A673 (cell line): ENCODE results near the gene LITAF. TPM values are rescaled to one million over a fixed set of nuclear protein-coding genes. Genes with fewer than 3 reads are reported as not detected.

Source experiments
- BruUV-seq: library from RNA; stranded (reverse); fragments of 400-500 nt; replicated peaks from 2 replicates; lab custom pipeline; 2021; lab: Mats Ljungman, UMichigan
- CTCF ChIA-PET: fragments of 300-600 bp; sonication (Branson Sonifier 250); formaldehyde crosslinking; loops from one replicate; lab custom pipeline; 2022; ENCODE audit warnings: antibody characterized with exemption; lab: Charles Lee
- POLR2A ChIA-PET: fragments of 300-600 bp; sonication (Branson Sonifier 250); formaldehyde crosslinking; loops from one replicate; lab custom pipeline; 2022; ENCODE audit warnings: antibody characterized with exemption; ENCODE audit not compliant: low non-redundant PET; lab: Charles Lee
- DNase-seq: peaks from one replicate; pipeline ENCODE4 v3.0.0-alpha.2; 2015; ENCODE audit warnings: low spot score
- H3K27ac ChIP-seq: fragments of 200-600 bp; sonication (generic); 2 replicates; pipeline ENCODE4 v1.5.1; 2016; ENCODE audit warnings: mixed run types, low read depth, mild to moderate bottlenecking, mixed read lengths, antibody characterized with exemption, low read length; ENCODE audit not compliant: poor library complexity, severe bottlenecking
- H3K27me3 ChIP-seq: fragments of 200-600 bp; sonication (generic); replicated peaks from 2 replicates; pipeline ENCODE4 v1.6.1; 2017; ENCODE audit warnings: mixed run types, low read depth, mild to moderate bottlenecking, mixed read lengths, antibody characterized with exemption, low read length; ENCODE audit not compliant: insufficient read depth, poor library complexity
- H3K36me3 ChIP-seq: fragments of 200-600 bp; sonication (generic); 2 replicates; pipeline ENCODE4 v1.6.1; 2016; ENCODE audit warnings: mixed run types, mild to moderate bottlenecking, mixed read lengths, antibody characterized with exemption, low read length; ENCODE audit not compliant: insufficient read depth, poor library complexity, severe bottlenecking
- H3K4me1 ChIP-seq: fragments of 200-600 bp; sonication (generic); 2 replicates; pipeline ENCODE4 v1.6.1; 2017; ENCODE audit warnings: mixed run types, mild to moderate bottlenecking, mixed read lengths, antibody characterized with exemption, low read length; ENCODE audit not compliant: insufficient read depth, poor library complexity, severe bottlenecking
- H3K4me3 ChIP-seq: fragments of 200-600 bp; sonication (generic); 2 replicates; pipeline ENCODE4 v1.5.1; 2016; ENCODE audit warnings: low read depth, mixed run types, mild to moderate bottlenecking, mixed read lengths, low read length; ENCODE audit not compliant: poor library complexity, severe bottlenecking
- H3K9me3 ChIP-seq: fragments of 200-600 bp; sonication (generic); 2 replicates; pipeline ENCODE4 v1.6.1; 2016; ENCODE audit warnings: mixed run types, low read depth, mild to moderate bottlenecking, mixed read lengths, antibody characterized with exemption, low read length; ENCODE audit not compliant: poor library complexity, severe bottlenecking
- CTCF ChIP-seq: fragments of 300-800, 200-600 bp; sonication (generic); conservative IDR thresholded peaks from 2 replicates; pipeline ENCODE4 v1.5.1; 2017; ENCODE audit warnings: low read depth, mild to moderate bottlenecking, antibody characterized with exemption, low read length, moderate library complexity, mixed read lengths
- EZH2 ChIP-seq: fragments of 200-600 bp; sonication (generic); IDR thresholded peaks from 2 replicates; pipeline ENCODE4 v1.6.1; 2017; ENCODE audit warnings: borderline replicate concordance, low read depth, mild to moderate bottlenecking, mixed read lengths, antibody characterized with exemption, low read length; ENCODE audit not compliant: poor library complexity, severe bottlenecking
- intact Hi-C: fragments of 100-400 bp; cut with micrococcal nuclease; formaldehyde crosslinking; loops from one replicate; pipeline ENCODE4 v1.10.0; 2022; ENCODE audit not compliant: unreplicated experiment
- total RNA-seq: library from RNA; stranded (reverse); gene quantifications from 2 replicates; pipeline ENCODE4 v1.2.3, GENCODE V29; 2021

LITAF gene
- total RNA-seq, 1 experiment from 2014 or later = 6.9 TPM

GRCh38 chr16:11632455-11632939 is 45.8 kb upstream of the LITAF start:
- H3K4me3 ChIP-seq = no peak overlapping the region
- no peaks in the 10 kb centered on the region for H3K9me3 ChIP-seq
- H3K27ac ChIP-seq = no peak overlapping the region
- CTCF ChIA-PET = interaction anchor here (0.6 kb wide), 1 partner anchor 82 kb away, joined by 3 read pairs; no protein-coding TSS in a partner anchor
- intact Hi-C loops = no loop called here
- BruUV-seq = no TSS peak
- no peaks in the 10 kb centered on the region for H3K36me3 ChIP-seq
- no peaks in the 10 kb centered on the region for H3K27me3 ChIP-seq
- DNase-seq = no peak
- POLR2A ChIA-PET = no interaction called here
- TF ChIP-seq CTCF = no peak
- TF ChIP-seq EZH2 = no peak
- H3K4me1 ChIP-seq = no peaks in the 10 kb centered on the region

- H3K36me3 ChIP-seq = no peaks in the 10 kb centered on the region
- no peaks in the 10 kb centered on the region for H3K27me3 ChIP-seq
- POLR2A ChIA-PET = no interaction called here
- H3K4me1 ChIP-seq = no peaks in the 10 kb centered on the region
- H3K4me3 ChIP-seq = no peak overlapping the region
- intact Hi-C loops = no loop called here
- CTCF ChIA-PET = interaction anchor here (0.6 to 0.7 kb wide), 2 partner anchors 99 to 564 kb away, joined by 4 to 8 read pairs; no protein-coding TSS in a partner anchor
- no peak for DNase-seq
- TF ChIP-seq CTCF (no peak), EZH2 (no peak)
- H3K9me3 ChIP-seq = no peaks in the 10 kb centered on the region
- no TSS peak for BruUV-seq
- no peak overlapping the region for H3K27ac ChIP-seq
Observed at GRCh38 chr16:11631214-11631613, 44.5 kb upstream of the LITAF start.

- H3K4me1 ChIP-seq = no peaks in the 10 kb centered on the region
- BruUV-seq = no TSS peak
- intact Hi-C loops = no loop called here
- H3K27ac ChIP-seq = no peak overlapping the region
- H3K36me3 ChIP-seq = no peaks in the 10 kb centered on the region
- no peaks in the 10 kb centered on the region for H3K9me3 ChIP-seq
- ChIA-PET CTCF (no interaction called here), POLR2A (no interaction called here)
- TF ChIP-seq CTCF = no peak
- no peak for TF ChIP-seq EZH2
- no peak for DNase-seq
- H3K27me3 ChIP-seq = no peaks in the 10 kb centered on the region
- H3K4me3 ChIP-seq = no peak overlapping the region
Observed at GRCh38 chr16:11630768-11631056, 44.0 kb upstream of the LITAF start.
